ENCODE data around the gene CSRP3.

DNA sequence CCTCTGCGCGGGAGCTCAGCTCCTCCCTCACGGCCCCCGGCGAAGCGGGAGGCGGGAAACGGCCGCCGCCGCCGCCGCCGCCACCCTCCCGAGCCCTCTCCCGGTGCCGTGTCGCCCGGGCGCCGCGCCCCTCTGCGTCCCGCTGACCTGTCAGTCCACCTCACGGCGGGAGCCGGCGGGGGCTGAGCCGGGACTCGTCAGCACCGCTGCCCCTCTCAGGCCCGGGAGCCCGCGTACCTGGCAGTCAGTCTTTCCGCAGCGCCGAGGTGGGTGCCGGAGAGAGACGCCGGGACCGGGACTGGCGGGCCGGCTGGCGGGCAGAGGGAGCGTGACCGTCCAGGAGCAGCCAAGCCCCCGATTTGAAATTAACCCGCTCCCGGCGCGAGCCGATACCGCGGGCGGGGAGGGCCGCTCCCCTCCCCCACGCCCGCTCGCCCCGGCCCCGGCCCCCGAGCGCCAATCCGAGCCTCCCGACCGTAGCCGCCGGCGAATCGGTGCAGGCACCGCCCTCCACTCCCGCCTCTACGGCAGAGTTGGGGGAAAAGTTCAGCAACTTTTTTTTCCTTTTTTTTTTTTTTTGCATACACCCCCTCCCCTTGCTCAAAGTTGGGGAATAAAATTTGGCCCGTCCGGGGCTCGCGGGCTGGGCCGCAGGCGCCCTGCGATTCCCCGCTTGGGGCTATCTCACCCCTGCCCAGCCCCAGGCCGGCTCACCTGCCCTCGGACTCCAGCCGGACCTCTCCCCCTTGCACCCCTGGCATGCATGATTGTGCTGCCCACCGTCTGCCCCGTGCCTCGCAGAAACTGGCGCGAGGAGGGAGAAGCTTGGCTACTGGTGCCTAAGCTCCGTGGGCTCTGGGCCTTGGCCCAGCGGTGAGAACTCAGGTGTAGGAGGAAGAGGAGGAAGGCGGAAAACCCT lies 39.7 kb upstream of the CSRP3 start:
- TF ChIP-seq POLR2AphosphoS5 (IDR thresholded peaks at IDR 0.05) (no peak), POLR2A (IDR thresholded peaks at IDR 0.05) (no peak)
- TF ChIP-seq, protein P1, sequence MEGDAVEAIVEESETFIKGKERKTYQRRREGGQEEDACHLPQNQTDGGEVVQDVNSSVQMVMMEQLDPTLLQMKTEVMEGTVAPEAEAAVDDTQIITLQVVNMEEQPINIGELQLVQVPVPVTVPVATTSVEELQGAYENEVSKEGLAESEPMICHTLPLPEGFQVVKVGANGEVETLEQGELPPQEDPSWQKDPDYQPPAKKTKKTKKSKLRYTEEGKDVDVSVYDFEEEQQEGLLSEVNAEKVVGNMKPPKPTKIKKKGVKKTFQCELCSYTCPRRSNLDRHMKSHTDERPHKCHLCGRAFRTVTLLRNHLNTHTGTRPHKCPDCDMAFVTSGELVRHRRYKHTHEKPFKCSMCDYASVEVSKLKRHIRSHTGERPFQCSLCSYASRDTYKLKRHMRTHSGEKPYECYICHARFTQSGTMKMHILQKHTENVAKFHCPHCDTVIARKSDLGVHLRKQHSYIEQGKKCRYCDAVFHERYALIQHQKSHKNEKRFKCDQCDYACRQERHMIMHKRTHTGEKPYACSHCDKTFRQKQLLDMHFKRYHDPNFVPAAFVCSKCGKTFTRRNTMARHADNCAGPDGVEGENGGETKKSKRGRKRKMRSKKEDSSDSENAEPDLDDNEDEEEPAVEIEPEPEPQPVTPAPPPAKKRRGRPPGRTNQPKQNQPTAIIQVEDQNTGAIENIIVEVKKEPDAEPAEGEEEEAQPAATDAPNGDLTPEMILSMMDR (IDR thresholded peaks at IDR 0.05 in 8 of 11, conservative IDR thresholded peaks at IDR 0.05 in 3 of 11) = no peak

Measured in spleen (tissue), 7 donors.